Vagina (tissue), 2 donors: ENCODE measurements around the gene SLC16A11. TPM values are rescaled to one million over a fixed set of nuclear protein-coding genes. Genes with fewer than 3 reads are reported as not detected.
A peak's percentile ranks its signal among the peaks of the same experiment; 100 is the strongest.

Experiments
- DNase-seq, 2 donors: peaks; one replicate each; pipeline ENCODE4 v3.0.0-alpha.2; 2017; ENCODE audit errors: extremely low spot score in 2 of 2
- H3K27ac ChIP-seq: fragments of 200-600 bp; sonication (generic); one replicate; pipeline ENCODE4 v1.5.1; 2019
- H3K27me3 ChIP-seq: fragments of 200-600 bp; sonication (generic); one replicate; pipeline ENCODE4 v1.5.1; 2019
- H3K36me3 ChIP-seq, 2 donors: fragments of 200-600 bp; sonication (generic); one replicate each; pipeline ENCODE4 v1.5.1; 2017 to 2019
- H3K4me1 ChIP-seq: fragments of 200-600 bp; sonication (generic); one replicate; pipeline ENCODE4 v1.5.1; 2019
- H3K4me3 ChIP-seq, 2 donors: fragments of 200-600 bp; sonication (generic); 1 replicate in 1 of 2; 2 replicates in 1 of 2; pipeline ENCODE4 v1.5.1; 2016 to 2019
- H3K9me3 ChIP-seq: fragments of 200-600 bp; sonication (generic); one replicate; pipeline ENCODE4 v1.5.1; 2019
- POLR2A ChIP-seq, 2 donors: fragments of 450-650 bp; IDR thresholded peaks; one replicate each; pipeline ENCODE4 v1.6.1; 2017; ENCODE audit warnings: antibody characterized with exemption in 2 of 2, mild to moderate bottlenecking in 2 of 2, moderate library complexity in 2 of 2
- POLR2AphosphoS5 ChIP-seq, 2 donors: sonication (generic); formaldehyde crosslinking; IDR thresholded peaks; one replicate each; pipeline ENCODE4 v1.9.0; 2017; ENCODE audit warnings: antibody characterized with exemption in 2 of 2, mild to moderate bottlenecking in 2 of 2, low read depth in 1 of 2; ENCODE audit not compliant: insufficient read depth in 1 of 2
- intact Hi-C: fragments of 100-400 bp; cut with DNase I; formaldehyde crosslinking; loops from one replicate; pipeline ENCODE4 v1.15.1; 2023
- total RNA-seq: library from RNA; depleted of rRNA; stranded (reverse); fragments of >200 nt; gene quantifications from one replicate; pipeline ENCODE4 v1.2.3, GENCODE V29; 2016
- TF ChIP-seq, protein P1 (sequence below), 3 experiments: fragments of 450-650 bp in 2 of 3; fragments of 200-600 bp in 1 of 3; sonication (generic) in 1 of 3; IDR thresholded peaks; one replicate each; pipeline ENCODE4 v1.5.1; 2017 to 2019; ENCODE audit warnings: antibody characterized with exemption in 3 of 3, mild to moderate bottlenecking in 2 of 3, moderate library complexity in 2 of 3

Gene SLC16A11
- total RNA-seq, 1 donor from 2014 or later, result not detected

GRCh38 chr17:7039832-7040231 lies 4.1 kb downstream of the SLC16A11 start:
- Histone ChIP-seq H3K27ac (no peak overlapping the region), H3K36me3 (no peaks in the 10 kb centered on the region), H3K4me1 (peaks cover 44% of the 10 kb centered on the region), H3K27me3 (no peaks in the 10 kb centered on the region), H3K9me3 (no peaks in the 10 kb centered on the region), H3K4me3 (no peak overlapping the region)
- TF ChIP-seq, protein P1, sequence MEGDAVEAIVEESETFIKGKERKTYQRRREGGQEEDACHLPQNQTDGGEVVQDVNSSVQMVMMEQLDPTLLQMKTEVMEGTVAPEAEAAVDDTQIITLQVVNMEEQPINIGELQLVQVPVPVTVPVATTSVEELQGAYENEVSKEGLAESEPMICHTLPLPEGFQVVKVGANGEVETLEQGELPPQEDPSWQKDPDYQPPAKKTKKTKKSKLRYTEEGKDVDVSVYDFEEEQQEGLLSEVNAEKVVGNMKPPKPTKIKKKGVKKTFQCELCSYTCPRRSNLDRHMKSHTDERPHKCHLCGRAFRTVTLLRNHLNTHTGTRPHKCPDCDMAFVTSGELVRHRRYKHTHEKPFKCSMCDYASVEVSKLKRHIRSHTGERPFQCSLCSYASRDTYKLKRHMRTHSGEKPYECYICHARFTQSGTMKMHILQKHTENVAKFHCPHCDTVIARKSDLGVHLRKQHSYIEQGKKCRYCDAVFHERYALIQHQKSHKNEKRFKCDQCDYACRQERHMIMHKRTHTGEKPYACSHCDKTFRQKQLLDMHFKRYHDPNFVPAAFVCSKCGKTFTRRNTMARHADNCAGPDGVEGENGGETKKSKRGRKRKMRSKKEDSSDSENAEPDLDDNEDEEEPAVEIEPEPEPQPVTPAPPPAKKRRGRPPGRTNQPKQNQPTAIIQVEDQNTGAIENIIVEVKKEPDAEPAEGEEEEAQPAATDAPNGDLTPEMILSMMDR (IDR thresholded peaks at IDR 0.05), result no peak
- TF ChIP-seq POLR2A (IDR thresholded peaks at IDR 0.05), result no peak
- TF ChIP-seq POLR2AphosphoS5 (IDR thresholded peaks at IDR 0.05; ENCODE audit: insufficient read depth in 1 of 2, low read depth in 1 of 2), result no peak
- DNase-seq, result no peak
- intact Hi-C loops, result no loop called here

GRCh38 chr17:7038025-7038862 lies 5.6 kb downstream of the SLC16A11 start:
- no peak overlapping the region for H3K4me3 ChIP-seq

DNA sequence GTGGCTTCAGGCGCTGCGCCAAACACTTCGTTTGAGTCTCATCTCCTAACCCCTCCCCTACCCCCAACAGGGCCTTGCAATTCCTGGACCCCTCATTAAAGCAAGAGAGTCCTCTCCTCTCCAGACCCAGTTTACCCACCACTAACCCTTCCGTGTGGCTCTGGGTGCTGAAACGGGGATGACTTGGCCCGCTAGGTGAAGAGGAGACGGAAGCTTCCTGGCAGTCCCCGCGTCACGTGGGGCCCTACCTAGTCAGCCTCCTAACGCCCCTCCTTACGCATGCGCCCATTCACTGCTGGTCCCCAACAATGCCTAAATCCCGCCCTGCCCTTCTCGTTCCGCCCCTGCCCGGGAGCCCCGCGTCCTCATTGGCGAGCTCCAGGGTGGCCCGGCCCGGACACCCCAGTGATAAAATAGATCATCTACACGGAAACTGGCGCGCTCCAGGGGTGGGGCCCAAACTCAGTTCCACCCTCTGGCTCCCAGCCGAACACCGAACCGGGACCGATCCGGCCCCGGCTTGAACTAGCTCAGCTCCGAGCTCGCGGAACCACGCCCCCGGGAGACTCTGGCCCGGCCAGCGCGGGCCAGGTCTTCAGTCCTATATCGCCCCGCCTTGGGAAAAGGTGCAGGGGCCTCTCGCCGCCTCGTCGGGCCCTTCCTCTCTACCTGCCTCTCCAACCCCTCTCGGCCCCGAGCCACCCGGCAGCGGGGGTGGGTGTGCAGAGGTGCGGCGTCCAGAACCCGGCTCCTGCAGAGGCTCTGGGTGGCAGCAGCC lies 8.1 kb downstream of the SLC16A11 start, which contains the start of gene SLC16A13:
SLC16A13 (plus strand) TSS at position 425 of the 778 bp plus-strand sequence. CDS start 368 bp downstream, outside the sequence.
- Histone ChIP-seq H3K27me3 (no peaks in the 10 kb centered on the region), H3K36me3 (no peaks in the 10 kb centered on the region), H3K4me3 (peak within 1 kb of the TSS; percentile 65 to 78), H3K27ac (peak within 1 kb of the TSS; percentile 93), H3K4me1 (peaks cover 23% of the 10 kb centered on the region), H3K9me3 (no peaks in the 10 kb centered on the region)
- intact Hi-C loops, result no loop called here
- peak in 1 of 2 donors; percentile 98 for DNase-seq
- TF ChIP-seq POLR2AphosphoS5 (IDR thresholded peaks at IDR 0.05; ENCODE audit: insufficient read depth in 1 of 2, low read depth in 1 of 2) (peak; percentile 86 to 92), POLR2A (IDR thresholded peaks at IDR 0.05) (peak; percentile 5 to 52)
- TF ChIP-seq, protein P1 (IDR thresholded peaks at IDR 0.05), result peak in 1 of 3 experiments; percentile 17

More at GRCh38 chr17:7038025-7038862, 5.6 kb downstream of the SLC16A11 start:
- H3K27me3 ChIP-seq, result no peaks in the 10 kb centered on the region
- H3K27ac ChIP-seq, result no peak overlapping the region
- no peaks in the 10 kb centered on the region for H3K9me3 ChIP-seq
- peaks cover 37% of the 10 kb centered on the region for H3K4me1 ChIP-seq
- DNase-seq, result no peak
- intact Hi-C loops, result no loop called here
- TF ChIP-seq POLR2A (IDR thresholded peaks at IDR 0.05) (no peak), POLR2AphosphoS5 (IDR thresholded peaks at IDR 0.05; ENCODE audit: insufficient read depth in 1 of 2, low read depth in 1 of 2) (no peak)
- TF ChIP-seq, protein P1 (IDR thresholded peaks at IDR 0.05), result no peak
- no peaks in the 10 kb centered on the region for H3K36me3 ChIP-seq

DNA sequence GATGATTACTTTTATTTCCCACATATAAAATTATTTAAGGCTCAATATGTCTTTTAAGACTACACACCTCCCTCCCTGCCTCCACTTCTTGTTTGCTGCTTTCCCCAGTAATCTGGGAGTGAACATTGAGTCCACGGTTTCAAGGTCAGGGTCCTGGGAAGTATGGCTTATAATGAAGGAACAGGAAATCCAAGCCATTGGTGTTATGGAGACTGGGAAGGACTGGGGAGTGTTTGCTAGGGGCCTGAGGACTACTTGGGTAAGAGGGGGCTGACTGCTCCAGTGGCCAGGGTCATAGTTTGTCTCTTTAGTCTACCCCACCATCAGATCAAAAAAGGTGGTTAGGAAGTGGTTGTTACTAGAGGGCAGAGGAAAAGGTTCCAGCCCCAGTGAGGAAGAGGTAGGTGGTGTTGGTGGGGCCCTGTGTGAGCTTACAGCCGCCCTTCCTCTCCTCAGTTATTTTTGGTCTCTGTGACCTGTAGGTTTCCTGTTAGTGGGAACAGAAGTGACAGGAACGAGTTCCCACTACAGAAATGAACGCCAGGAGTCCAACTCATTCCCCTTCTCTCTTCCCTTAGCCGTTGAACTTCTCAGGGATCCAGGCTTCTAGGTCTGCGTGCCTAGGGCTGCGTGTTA lies 8.8 kb downstream of the SLC16A11 start:
- Histone ChIP-seq H3K9me3 (no peaks in the 10 kb centered on the region), H3K27ac (peak overlapping the region; percentile 93), H3K27me3 (no peaks in the 10 kb centered on the region), H3K36me3 (no peaks in the 10 kb centered on the region), H3K4me1 (peaks cover 23% of the 10 kb centered on the region), H3K4me3 (peak overlapping the region; percentile 65 to 78)
- intact Hi-C loops, result no loop called here
- TF ChIP-seq, protein P1 (IDR thresholded peaks at IDR 0.05), result no peak
- TF ChIP-seq POLR2AphosphoS5 (IDR thresholded peaks at IDR 0.05; ENCODE audit: insufficient read depth in 1 of 2, low read depth in 1 of 2) (no peak), POLR2A (IDR thresholded peaks at IDR 0.05) (no peak)
- DNase-seq, result no peak
